B cell (primary cell): ENCODE data around the gene ADPRS. TPM values are rescaled to one million over a fixed set of nuclear protein-coding genes. Genes with fewer than 3 reads are reported as not detected.

ENCODE experiments used
- ATAC-seq: fragments of 200-7000 bp; cut with Tn5 transposase; one replicate; pipeline ENCODE4 v1.10.0; 2021; ENCODE audit warnings: low read depth, mild to moderate bottlenecking, moderate number of reproducible peaks, moderate library complexity
- CTCF ChIA-PET: fragments of 350-600 bp; sonication (Branson Sonifier 250); formaldehyde crosslinking; loops from one replicate; lab custom pipeline; 2021; ENCODE audit warnings: antibody characterized with exemption, inconsistent platforms; lab: Charles Lee
- POLR2A ChIA-PET: fragments of 350-600 bp; sonication (Branson Sonifier 250); formaldehyde crosslinking; loops from one replicate; lab custom pipeline; 2021; ENCODE audit warnings: antibody characterized with exemption; lab: Charles Lee
- DNase-seq: peaks from one replicate; pipeline ENCODE4 v3.0.0; 2013
- H2AFZ ChIP-seq: 2 replicates; pipeline ENCODE4 v1.6.1; 2012; ENCODE audit warnings: mild to moderate bottlenecking, low read depth, low read length; ENCODE audit not compliant: insufficient read depth, poor library complexity, severe bottlenecking
- H3K27ac ChIP-seq, 2 donors: 1 replicate in 1 of 2; 2 replicates in 1 of 2; pipeline ENCODE4 v1.5.1; 2012 to 2013; ENCODE audit warnings: low read length in 2 of 2, mild to moderate bottlenecking in 2 of 2, moderate library complexity in 1 of 2
- H3K27me3 ChIP-seq, 4 experiments: fragments of 200-600 bp in 1 of 4; sonication (generic) in 1 of 4; replicated peaks in 1 of 4; 1 replicate in 2 of 4; 2 replicates in 2 of 4; pipeline versions ENCODE4 v1.6.1 to v1.7.0; 2013 to 2016; ENCODE audit warnings: low read length in 3 of 4, mild to moderate bottlenecking in 2 of 4, mixed read lengths in 1 of 4, moderate library complexity in 1 of 4; ENCODE audit not compliant: insufficient read depth in 4 of 4, control insufficient read depth in 3 of 4; ENCODE audit errors: control extremely low read depth in 1 of 4
- H3K36me3 ChIP-seq, 2 experiments: replicated peaks in 1 of 2; 1 replicate in 1 of 2; 2 replicates in 1 of 2; pipeline versions ENCODE4 v1.6.1 to v1.7.1; 2013; ENCODE audit warnings: low read length in 1 of 2; ENCODE audit not compliant: insufficient read depth in 2 of 2, control insufficient read depth in 1 of 2; ENCODE audit errors: control extremely low read depth in 1 of 2, extremely low read depth in 1 of 2
- H3K4me1 ChIP-seq, 2 donors: fragments of 200-600 bp in 1 of 2; sonication (generic) in 1 of 2; 1 replicate in 1 of 2; 2 replicates in 1 of 2; pipeline versions ENCODE4 v1.5.1 to v1.6.1; 2013 to 2017; ENCODE audit warnings: low read length in 2 of 2; ENCODE audit not compliant: control insufficient read depth in 2 of 2, insufficient read depth in 2 of 2
- H3K4me2 ChIP-seq: replicated peaks from 2 replicates; pipeline ENCODE3; 2012; ENCODE audit warnings: mild to moderate bottlenecking, low read depth, low read length; ENCODE audit not compliant: poor library complexity, severe bottlenecking
- H3K4me3 ChIP-seq, 5 experiments: fragments of 200-600 bp in 1 of 5; sonication (generic) in 1 of 5; 1 replicate in 3 of 5; 2 replicates in 2 of 5; pipeline versions ENCODE4 v1.5.1 to v1.7.0; 2011 to 2016; ENCODE audit warnings: low read length in 4 of 5, mild to moderate bottlenecking in 4 of 5, low read depth in 2 of 5, control low read depth in 1 of 5, moderate library complexity in 1 of 5; ENCODE audit not compliant: insufficient read depth in 1 of 5; ENCODE audit errors: control extremely low read depth in 1 of 5, extremely low read depth in 1 of 5
- H3K79me2 ChIP-seq: fragments of 200-600 bp; sonication (generic); one replicate; pipeline ENCODE4 v1.6.0; 2016; ENCODE audit warnings: low read length; ENCODE audit not compliant: control insufficient read depth, insufficient read depth
- H3K9ac ChIP-seq: fragments of 200-600 bp; sonication (generic); 2 replicates; pipeline ENCODE4 v1.6.1; 2017; ENCODE audit warnings: mild to moderate bottlenecking, low read length, moderate library complexity
- H3K9me3 ChIP-seq, 3 donors: one replicate each; pipeline versions ENCODE4 v1.6.1 to v1.7.1; 2013; ENCODE audit warnings: low read length in 2 of 3; ENCODE audit not compliant: control insufficient read depth in 2 of 3, insufficient read depth in 1 of 3; ENCODE audit errors: control extremely low read depth in 1 of 3
- H4K20me1 ChIP-seq: 2 replicates; pipeline ENCODE4 v1.6.0; 2012; ENCODE audit warnings: mild to moderate bottlenecking, low read length; ENCODE audit not compliant: insufficient read depth, control insufficient read depth, poor library complexity, severe bottlenecking
- H3K27ac Mint-ChIP-seq: one replicate; pipeline ENCODE4 v1.8.0; 2021; ENCODE audit warnings: mixed read lengths
- H3K27me3 Mint-ChIP-seq: one replicate; pipeline ENCODE4 v1.8.0; 2021; ENCODE audit warnings: mixed read lengths
- H3K4me1 Mint-ChIP-seq: one replicate; pipeline ENCODE4 v1.8.0; 2021; ENCODE audit warnings: mixed read lengths
- H3K4me3 Mint-ChIP-seq: one replicate; pipeline ENCODE4 v1.8.0; 2021; ENCODE audit warnings: mixed read lengths
- H3K9me3 Mint-ChIP-seq: one replicate; pipeline ENCODE4 v1.8.0; 2022; ENCODE audit warnings: mixed read lengths; ENCODE audit not compliant: insufficient read depth
- EZH2 ChIP-seq: IDR thresholded peaks from 2 replicates; pipeline ENCODE4 v1.6.1; 2012; ENCODE audit warnings: borderline replicate concordance, low read depth, mild to moderate bottlenecking, moderate library complexity, low read length; ENCODE audit not compliant: insufficient read depth, poor library complexity, severe bottlenecking
- WGBS: methylation state at CpG from one replicate; pipeline ENCODE4 v1.1.5; 2013; ENCODE audit warnings: missing lambda C conversion rate; ENCODE audit not compliant: insufficient coverage; 5-methylcytosine and 5-hydroxymethylcytosine counted together
- intact Hi-C: fragments of 100-400 bp; cut with micrococcal nuclease; formaldehyde crosslinking; loops from one replicate; pipeline ENCODE4 v1.10.0; 2022
- polyA plus RNA-seq: library from polyadenylated mRNA; depleted of rRNA; stranded (reverse); fragments of >200 nt; gene quantifications from 2 replicates; pipeline ENCODE4 v1.2.3, GENCODE V29; 2012
- total RNA-seq, 2 donors: library from RNA; stranded (reverse); fragments of 120-200 nt in 1 of 2; gene quantifications; 1 replicate in 1 of 2; 2 replicates in 1 of 2; pipeline versions ENCODE4 v1.2.3 to v1.2.4, GENCODE V29; 2013 to 2022
- TF ChIP-seq, protein P1 (sequence below): fragments of 200-600 bp; IDR thresholded peaks from one replicate; pipeline ENCODE4 v1.8.0; 2022; ENCODE audit warnings: antibody characterized with exemption, mild to moderate bottlenecking

Gene ADPRS
- total and polyA plus RNA-seq, 2 donors (not counting 1 experiment from before 2014, with no cell fraction given), result 15.0 to 20.9 TPM

DNA sequence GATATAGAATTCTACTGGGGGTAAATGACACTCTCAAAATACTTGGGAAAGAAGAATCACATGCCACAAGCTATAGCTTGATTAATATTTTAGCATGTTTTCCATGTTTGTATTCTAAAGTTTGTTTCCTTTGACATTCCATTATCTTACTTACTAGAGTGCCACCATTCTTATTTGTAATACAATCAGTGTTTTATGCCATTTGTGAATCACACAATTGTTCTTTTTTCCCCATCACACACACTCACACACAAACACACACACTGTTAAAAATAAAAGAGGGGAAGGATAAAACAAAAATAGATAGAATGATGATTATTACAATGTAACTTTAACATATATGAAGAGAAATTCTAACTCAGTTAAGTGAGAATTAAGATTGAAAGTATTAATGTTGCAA lies 20.8 kb upstream of the ADPRS start:
- DNase-seq, result no peak
- Histone ChIP-seq H3K4me1 (no peaks in the 10 kb centered on the region), H3K36me3 (no peaks in the 10 kb centered on the region), H3K9ac (no peak overlapping the region), H3K9me3 (no peaks in the 10 kb centered on the region), H3K27me3 (no peaks in the 10 kb centered on the region), H3K79me2 (no peaks in the 10 kb centered on the region), H2AFZ (no peak overlapping the region), H3K27ac (no peak overlapping the region), H3K4me3 (no peak overlapping the region), H4K20me1 (no peaks in the 10 kb centered on the region), H3K4me2 (no peak overlapping the region)
- no peaks in the 10 kb centered on the region for H3K9me3 Mint-ChIP-seq
- POLR2A ChIA-PET, result no interaction called here
- H3K27ac Mint-ChIP-seq, result no peak overlapping the region
- CTCF ChIA-PET, result no interaction called here
- no peak overlapping the region for H3K4me3 Mint-ChIP-seq
- no peak for TF ChIP-seq EZH2
- TF ChIP-seq, protein P1, sequence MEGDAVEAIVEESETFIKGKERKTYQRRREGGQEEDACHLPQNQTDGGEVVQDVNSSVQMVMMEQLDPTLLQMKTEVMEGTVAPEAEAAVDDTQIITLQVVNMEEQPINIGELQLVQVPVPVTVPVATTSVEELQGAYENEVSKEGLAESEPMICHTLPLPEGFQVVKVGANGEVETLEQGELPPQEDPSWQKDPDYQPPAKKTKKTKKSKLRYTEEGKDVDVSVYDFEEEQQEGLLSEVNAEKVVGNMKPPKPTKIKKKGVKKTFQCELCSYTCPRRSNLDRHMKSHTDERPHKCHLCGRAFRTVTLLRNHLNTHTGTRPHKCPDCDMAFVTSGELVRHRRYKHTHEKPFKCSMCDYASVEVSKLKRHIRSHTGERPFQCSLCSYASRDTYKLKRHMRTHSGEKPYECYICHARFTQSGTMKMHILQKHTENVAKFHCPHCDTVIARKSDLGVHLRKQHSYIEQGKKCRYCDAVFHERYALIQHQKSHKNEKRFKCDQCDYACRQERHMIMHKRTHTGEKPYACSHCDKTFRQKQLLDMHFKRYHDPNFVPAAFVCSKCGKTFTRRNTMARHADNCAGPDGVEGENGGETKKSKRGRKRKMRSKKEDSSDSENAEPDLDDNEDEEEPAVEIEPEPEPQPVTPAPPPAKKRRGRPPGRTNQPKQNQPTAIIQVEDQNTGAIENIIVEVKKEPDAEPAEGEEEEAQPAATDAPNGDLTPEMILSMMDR, result no peak
- H3K27me3 Mint-ChIP-seq, result no peaks in the 10 kb centered on the region
- H3K4me1 Mint-ChIP-seq, result no peaks in the 10 kb centered on the region
- intact Hi-C loops, result no loop called here
- no peak for ATAC-seq

GRCh38 chr1:36068866-36069265 lies 19.8 kb upstream of the ADPRS start:
- Histone ChIP-seq H3K79me2 (no peaks in the 10 kb centered on the region), H3K4me1 (no peaks in the 10 kb centered on the region), H3K4me2 (no peak overlapping the region), H3K4me3 (no peak overlapping the region), H3K9ac (no peak overlapping the region), H3K36me3 (no peaks in the 10 kb centered on the region), H4K20me1 (no peaks in the 10 kb centered on the region), H2AFZ (no peak overlapping the region), H3K27ac (no peak overlapping the region), H3K9me3 (no peaks in the 10 kb centered on the region), H3K27me3 (no peaks in the 10 kb centered on the region)
- TF ChIP-seq EZH2, result no peak
- TF ChIP-seq, protein P1, result no peak
- ATAC-seq (no peak), DNase-seq (no peak)
- no peaks in the 10 kb centered on the region for H3K4me1 Mint-ChIP-seq
- ChIA-PET POLR2A (no interaction called here), CTCF (no interaction called here)
- intact Hi-C loops, result no loop called here
- 100% methylated on average over 2 of the region's 2 CpGs for WGBS
- no peak overlapping the region for H3K4me3 Mint-ChIP-seq
- no peak overlapping the region for H3K27ac Mint-ChIP-seq
- no peaks in the 10 kb centered on the region for H3K27me3 Mint-ChIP-seq
- H3K9me3 Mint-ChIP-seq, result no peaks in the 10 kb centered on the region
